COR-L47 (cell line): ENCODE results near the gene ALDH1A1.
"Not testable (repeated sequence)": the region's sequence is repeated elsewhere in the genome, so short reads cannot be mapped to it uniquely, and the experiment has no call there.

Experiments
- DNase-seq: peaks from one replicate; lab custom pipeline; 2025; lab: John Stamatoyannopoulos, UW

Gene ALDH1A1

DNA sequence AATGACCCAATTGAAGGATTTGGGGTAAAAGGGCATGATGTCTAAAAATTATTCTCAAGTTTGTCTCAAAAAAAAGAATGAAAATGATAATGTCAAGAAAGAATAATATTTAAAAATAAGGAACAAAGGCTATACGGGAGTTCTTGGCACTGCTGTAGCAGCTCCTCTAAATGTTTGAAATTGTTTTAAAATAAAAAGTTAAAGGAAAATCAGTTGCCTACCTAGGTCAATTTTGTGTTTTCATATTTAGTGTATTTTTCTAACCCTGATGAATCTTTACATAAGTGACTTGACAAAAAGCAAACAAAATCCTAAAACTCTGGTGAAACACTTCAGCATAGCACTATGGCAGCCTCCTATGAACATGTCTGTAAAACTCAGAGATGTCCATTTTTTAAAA, 56.4 kb downstream of the ALDH1A1 start:
- no peak for DNase-seq

DNA sequence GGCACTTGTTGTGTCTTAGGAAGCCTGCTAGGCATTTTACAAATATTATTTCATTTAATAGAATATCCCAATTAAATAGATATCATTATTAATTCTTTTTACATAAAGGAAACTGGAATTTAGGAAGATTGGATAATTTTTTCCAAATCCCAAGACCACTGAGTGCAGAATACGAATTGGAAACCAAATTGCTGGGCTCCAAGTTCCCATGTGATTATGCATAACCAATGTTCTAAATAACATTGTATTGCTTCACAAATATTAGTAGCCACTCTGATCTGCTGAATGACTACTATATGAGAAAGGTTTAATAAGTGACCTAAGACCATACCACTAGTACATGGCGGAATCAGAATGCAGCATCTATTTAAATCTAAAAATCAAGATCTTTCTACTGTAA, 57.7 kb downstream of the ALDH1A1 start:
- no peak for DNase-seq

DNA sequence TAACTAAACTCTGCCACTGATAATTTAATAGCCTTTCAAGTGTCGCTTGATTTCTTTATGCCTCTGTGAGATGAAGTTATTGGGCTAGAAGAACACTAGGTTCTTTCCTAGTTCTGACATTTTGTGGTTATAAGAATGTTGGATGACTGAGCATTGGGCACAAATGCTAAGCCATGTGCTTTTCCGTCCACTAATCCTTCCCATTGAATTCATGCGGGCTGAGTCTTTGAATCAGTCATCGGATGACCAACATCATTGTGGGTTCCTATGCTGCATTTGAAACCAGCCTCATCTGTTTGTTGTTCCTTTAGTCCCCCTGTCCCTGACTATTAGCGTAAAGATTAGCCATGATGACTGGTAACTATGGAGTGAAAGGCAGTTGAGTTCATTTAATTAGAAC, 58.5 kb downstream of the ALDH1A1 start:
- no peak for DNase-seq

DNA sequence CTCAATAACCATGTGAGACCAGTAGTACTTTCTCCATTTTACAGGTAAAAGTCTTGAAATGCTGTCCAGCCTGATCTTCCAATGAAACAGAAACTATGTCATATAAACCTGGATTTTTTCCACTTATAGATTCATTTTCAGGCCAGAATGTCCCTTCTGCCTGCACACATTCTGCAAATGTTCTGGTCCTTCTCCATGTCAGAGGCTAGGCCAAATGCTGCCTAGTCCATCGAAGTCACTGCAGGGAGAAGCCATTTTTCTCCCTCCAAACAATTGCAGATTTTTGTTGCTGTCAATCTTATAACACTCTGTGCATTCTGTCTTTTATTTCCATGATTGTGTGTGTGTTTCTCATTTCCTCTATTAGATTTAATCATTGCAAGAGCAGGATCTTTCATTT, 59.4 kb downstream of the ALDH1A1 start:
- no peak for DNase-seq

DNA sequence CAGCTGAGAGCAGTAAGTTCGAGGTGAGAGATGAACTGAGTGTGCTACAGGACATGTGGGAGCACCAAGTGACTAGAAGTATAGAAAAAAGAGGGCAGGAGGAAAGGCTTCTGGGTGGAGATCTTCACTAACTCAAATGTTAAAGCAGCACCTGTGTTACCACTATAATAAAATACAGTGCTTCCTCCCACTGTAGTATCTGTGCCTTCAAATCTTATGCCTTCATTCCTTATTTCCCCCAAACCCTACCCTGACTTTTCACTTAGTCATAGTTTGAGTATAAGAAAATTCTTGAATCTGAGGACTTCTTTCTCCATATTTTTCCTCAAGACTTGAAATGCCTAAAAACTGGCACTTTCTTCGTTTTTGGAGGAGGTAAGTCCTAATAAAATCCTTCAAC, 61.8 kb downstream of the ALDH1A1 start:
- DNase-seq: no peak

DNA sequence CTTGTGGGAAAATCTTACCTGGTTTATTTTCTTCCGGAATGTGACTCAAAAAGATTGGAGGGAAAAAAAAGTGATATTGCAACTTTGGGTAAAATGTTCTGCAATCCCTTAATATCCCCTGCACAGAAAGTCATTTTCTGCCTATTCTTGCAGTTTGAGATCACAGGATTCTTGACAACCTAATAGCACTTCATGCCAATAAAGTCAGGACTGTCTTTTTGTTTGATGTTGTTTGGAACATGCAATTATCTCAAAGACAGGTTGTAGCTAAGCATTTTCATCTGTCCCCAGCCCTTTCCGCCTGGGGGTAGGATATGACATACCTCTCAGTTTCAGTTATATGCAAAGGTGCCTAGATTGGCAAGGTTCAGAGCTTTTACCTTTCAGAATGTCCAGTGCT, 63.9 kb downstream of the ALDH1A1 start:
- no peak for DNase-seq

DNA sequence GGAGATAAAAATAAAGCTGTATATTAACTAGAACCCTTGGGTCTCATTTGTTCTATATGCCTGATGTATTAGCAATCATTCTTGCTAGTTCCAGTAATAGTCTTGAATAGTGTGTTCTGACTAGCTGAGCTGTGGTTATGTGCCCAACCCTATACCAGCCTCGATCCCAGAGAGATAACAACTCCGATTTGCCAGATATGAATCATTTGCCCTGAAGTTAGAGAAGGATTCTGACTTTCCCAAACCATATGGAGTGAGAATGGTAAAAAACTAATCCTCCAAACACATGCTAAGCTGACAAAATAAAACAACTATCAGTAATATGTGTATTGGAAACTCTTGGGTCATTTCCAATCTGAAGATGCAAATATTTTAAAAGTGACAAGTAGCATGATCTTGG, 64.8 kb downstream of the ALDH1A1 start:
- no peak for DNase-seq

DNA sequence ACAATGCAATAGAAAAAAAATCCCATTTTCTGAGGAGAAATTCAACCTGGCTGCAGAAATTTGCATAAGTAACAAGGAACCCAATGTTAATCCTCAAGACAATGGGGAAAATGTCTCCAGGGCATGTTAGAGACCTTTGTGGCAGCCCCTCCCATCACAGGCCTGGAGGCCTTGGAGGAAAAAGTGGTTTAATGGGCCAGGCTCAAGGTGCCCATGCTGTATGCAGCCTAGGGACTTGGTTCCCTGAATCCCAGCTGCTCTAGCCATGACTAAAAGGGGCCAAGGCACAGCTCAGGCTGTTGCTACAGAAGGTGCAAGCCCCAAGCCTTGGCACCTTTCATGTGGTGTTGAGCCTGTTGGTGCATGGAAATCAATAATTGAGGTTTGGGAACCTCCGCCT, 66.5 kb downstream of the ALDH1A1 start:
- DNase-seq: no peak

DNA sequence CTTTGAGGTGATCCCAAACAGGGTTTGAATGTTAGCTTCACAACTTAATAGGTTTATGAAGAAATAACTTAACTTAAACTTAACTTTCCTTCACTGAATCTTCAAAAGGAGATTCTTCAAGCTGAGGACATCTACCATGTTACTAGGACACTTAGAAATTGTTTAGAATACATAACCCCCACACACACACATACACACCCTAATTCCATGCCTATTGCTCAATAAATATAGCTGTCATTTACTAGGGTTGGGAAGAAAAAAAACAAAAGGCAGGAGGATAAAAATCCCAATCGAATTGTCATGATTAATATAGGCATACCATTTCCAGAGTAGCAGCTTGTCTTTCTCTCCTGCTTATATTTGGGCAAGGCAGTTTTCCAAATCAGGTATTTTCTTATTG, 68.3 kb downstream of the ALDH1A1 start:
- DNase-seq: no peak

DNA sequence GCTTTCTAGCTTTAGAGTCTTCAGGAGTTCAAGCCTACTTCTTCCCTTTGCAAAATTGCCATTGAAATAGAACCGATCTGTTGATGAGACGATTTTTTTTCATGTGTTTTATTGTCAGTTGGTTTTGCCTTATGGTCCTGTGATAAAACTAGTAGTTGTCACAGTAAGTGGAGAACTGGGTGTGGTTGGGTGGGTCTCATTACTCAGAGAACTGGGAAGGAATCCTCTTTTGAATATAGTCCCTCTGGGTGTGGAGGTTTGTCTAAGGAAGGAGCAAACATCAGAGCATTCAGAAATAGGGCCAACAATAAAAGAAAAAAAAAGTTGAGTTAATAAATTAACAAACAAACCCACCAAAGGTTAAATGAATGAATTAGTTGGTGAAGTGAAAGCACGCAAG, 69.0 kb downstream of the ALDH1A1 start:
- no peak for DNase-seq

DNA sequence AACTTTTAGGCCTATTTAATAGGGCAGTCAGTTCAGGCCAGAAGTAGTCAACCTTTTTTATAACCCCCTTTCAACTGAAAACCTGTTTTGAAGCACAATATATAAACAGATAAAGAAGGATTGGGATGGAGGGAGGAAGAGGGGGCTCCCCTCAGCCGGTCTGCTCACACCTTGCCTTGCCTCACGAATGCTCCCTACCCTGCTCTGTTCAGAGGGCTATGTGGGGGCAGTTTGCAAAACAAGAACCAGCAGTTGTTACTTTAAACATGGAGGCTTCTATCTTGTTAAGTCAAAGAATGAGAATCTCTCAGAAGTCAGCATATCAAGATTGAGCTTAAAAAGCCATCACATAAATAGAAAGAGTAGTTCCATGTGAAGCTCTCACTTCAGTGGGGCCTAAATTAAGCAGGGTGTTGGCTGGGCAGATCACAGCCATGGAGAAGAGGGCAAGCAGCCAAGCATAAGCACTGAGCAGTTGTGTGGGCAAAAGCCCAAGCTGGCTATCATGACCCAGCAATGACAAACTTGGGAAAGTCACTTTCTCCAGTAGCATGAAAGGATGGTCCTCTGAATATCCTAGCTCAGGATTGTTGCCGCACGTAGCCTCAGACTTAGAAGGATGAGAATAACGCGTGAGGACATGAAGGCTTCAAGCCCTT, 70.6 kb downstream of the ALDH1A1 start:
- DNase-seq: no peak

DNA sequence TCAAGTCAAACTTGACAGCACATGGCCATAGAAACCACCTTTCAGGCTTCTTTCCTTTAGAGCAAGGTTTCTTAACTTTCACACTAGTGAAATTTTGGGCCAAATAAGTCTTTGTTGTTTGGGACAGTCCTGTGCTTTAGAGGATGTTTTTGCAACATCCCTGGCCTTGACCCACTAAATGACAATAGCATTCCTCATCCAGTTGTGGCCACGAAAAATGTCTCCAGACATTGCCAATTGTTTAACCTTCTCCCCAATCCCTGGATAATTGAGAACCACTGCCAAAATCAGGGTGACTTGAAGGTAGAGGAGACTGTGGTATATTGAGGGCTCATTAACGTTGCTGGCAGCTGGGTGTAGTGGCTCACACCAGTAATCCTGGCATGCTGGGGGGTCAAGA, 72.0 kb downstream of the ALDH1A1 start:
- DNase-seq: no peak

DNA sequence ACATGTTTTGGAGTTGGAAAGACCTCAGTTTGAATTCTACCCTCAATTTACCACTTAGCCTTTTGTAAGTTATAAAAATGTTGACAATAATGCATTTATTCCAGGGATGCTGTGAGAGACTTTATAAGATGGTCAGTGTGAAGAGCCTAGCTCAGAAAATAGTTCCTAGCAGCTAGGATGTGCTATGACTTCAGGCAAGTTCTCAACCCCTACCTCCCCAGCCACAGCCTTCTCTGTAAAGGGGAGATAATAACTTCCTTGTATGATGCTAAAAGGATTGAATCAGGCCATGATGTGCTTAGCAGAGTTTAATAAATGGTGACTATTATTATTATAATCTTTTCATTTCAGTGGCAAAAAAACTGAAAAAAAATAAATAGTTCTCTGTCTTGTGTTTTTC, 77.6 kb downstream of the ALDH1A1 start:
- DNase-seq: no peak

DNA sequence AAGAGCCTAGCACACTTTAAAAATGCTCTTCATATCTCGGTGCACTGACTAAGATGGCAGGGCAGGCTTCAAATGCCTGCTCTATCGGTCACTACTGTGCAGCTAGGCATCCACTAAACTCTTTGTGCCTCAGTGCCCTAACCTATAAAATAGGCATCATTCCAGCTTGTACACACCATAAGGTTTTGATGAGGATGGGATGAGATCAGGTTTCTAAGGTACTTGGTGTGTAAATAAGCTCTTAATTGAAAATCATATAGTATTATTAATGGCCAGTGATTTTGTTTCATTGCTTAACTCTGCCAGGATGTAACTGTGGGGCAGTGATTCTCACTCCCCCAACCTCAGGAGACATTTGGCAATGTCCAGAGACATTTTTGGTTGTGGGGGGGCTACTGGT, 78.5 kb downstream of the ALDH1A1 start:
- no peak for DNase-seq

DNA sequence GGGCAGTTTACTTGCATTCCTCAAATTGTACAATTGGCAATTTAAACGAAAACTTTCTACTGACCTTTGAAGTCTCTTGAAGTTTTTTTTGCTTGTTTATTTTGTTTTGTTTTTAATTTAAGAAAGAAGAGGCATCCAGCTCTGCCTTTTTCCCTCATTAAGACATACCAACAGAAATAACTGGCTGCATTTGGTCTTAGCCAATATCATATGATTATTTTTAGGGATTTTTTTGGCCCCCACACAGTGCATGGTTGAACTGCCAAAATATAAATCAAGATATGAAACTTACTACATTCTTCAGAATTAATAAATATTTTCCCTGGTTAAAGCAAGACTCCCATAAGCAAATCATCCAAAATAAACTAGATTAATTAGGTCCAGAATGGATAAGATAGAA, 79.4 kb downstream of the ALDH1A1 start:
- no peak for DNase-seq

DNA sequence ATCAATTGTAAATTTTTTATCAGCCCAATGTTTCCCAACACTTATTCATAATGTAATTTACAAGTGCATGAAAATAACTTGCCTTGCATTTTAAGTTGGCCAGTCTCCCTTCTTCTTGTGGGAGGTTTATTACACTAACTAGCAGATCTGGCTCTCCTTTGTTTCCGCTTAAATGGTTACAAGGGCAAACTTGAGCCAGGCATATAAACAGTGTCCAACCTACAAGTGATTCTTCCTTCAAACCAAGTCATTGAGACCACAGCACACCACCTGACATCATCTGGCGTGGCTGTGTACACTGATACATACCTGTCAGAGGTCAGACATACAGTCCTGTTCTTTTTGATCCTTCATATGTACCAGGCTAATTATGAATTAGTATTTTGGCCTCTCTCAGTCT, 80.1 kb downstream of the ALDH1A1 start:
- DNase-seq: no peak

DNA sequence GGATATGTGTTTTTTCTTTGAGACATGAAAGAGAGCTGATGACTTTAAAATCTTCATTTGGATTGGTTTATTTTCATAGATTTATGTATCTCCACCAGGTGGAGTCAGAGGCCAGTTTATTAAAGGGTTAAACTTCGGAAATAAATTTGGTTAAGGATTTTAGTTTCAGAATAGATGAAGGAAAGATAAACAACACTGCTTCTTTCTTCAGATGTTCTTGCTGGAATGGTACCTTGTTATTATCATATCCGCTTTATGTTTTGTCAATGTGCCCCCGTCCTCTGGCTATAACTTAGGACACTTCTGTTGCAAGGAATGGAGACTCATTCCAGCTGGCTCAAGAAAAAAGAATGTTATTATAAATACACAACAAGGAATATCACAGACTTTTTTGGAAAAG, 81.2 kb downstream of the ALDH1A1 start:
- DNase-seq: peak; percentile 25

DNA sequence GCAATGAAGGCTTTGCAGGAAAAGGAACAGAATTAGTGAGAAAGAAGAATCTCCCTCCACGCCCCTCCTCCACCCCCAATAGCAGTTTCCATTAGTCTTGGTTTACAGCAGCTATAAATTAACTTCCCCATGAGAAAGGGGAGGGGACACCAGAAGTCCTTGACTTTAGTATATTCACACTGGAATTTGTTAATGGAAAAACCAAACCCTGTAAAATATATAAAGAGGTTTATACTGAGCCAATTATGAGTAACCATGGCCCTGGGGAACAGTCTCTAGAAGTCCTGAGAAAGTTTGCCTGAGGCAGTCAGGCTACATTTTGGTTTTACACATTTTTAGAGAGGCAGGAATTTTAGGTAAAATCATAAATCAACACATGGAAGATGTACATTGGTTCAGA, 88.5 kb downstream of the ALDH1A1 start:
- DNase-seq: no peak

DNA sequence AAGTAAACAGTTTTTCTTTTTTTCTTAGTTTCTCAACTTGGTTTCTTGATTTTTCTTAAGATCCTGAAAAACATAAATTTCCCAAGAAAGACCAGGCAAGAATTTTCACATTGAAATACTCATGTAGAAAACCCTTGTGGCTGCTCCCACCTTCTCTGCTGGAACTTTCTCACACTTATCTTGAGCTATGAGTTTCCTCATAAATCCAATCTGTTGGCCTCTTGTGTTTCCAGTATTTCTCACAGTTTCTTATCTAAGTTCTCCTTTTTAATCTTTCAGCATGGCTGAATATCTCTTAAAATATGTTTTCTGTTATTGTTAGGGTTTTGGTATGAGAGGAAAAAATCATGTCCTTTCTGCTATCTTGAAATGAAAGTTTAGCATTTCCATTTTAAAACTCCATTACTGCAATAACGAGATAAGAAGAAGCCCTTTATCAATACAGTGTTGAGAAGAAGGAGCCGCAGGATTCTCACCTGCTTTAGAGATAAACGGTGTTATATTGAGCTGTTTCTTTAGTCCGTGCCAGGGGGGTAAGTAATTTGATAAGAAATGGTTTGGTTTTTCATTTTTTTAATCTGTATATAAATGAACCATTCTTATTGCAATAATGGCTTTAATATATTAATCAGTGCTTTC, 89.3 kb downstream of the ALDH1A1 start:
- no peak for DNase-seq

DNA sequence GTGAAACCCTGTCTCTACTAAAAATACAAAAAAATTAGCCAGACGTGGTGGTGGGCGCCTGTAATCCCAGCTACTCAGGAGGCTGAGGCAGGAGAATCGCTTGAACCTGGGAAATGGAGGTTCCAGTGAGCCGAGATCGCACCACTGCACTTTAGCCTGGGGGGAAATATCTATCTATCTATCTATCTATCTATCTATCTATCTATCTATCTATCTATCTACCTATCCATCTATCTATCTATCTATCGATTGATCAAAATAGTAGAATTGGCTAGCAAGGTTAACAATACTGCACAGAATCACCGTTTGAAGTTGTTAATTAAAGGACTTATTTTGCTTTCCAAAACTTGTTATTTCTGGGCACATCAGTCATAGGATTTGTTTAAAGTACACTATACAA, 90.1 kb downstream of the ALDH1A1 start:
- not testable (repeated sequence) for DNase-seq

DNA sequence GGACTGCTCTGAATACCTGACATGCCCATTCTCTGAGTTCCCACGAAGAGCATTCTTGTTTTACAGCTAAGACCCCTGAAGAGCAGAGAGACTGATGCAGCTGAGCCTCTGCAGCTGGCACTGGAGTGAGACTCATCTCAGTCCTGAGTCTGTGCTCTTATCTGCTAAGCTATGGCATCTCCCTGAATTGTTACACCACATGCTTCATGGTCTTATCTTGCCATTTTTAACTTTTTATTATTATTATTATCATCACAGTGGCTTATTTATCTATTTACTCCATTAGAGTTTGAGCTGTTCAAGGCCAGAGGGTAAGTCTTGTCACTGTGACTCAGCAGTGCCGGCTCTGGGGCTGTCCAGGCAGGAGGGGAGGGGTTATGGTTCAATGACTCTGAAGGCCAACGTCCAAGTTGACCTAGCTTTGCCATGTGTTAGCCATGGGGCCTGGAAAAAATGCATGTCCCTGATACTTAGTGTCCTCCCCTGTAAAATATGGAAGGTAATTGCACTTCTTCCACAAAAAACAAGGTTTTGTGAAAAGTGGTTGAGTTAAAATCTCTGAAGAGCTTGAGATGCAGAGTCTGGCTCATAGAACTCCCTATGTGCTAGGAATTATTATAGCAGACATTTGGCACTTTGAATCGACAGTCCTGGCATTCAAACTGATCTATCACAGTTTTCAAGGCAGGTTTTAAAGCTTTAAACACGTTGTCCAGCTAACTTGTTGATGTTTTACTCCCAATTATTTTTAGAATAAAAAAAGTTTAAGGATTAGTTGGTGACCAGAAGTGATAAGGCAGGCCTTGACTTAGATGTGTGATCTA, 94.6 kb downstream of the ALDH1A1 start:
- no peak for DNase-seq

DNA sequence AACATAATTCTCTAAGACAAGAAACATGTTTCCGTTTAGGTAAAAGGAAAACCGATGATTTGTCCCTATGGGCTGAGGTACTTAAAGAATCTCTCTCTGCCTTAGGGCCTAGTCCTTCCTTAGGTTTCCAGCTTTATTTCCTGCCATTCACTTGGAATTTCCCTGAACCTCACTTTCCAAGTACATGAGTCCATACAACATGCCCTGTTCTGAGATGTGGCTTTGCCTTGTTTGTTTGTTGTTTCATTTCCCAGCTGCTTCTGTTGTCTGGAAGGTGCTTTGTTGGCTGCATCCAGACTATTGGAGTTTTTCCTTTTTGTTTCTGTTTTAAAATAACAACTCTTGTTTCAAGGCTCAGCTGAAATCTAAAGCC, 95.2 kb downstream of the ALDH1A1 start:
- DNase-seq: no peak

DNA sequence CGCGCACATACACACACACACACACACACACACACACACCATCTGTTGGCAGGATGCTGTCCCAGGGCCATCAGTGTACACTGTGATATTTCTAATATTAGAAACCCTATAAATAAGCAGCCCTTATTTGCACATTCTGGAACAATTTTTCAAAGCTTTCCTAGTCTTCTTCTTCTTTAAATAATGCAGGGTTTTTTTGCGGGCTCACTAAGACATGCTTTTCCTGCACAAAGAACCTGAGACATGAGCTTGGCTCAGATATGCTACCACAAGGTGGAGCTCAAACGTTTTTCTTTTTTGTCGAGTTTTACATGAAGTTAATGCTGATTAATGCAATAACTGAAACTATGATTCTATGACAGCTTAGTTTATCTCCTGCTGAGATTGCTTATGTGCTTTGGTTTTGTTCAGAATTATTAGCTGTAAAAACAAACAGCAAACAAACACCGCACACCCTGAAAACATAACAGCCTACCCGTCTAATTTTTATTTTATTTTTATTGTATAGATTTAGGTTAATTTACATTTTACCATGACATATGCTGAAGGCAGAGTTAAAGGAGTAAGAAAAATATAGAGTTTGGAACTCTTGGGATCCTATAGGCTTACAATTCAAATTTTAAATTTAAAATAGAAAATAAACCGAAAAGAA, 95.8 kb downstream of the ALDH1A1 start:
- peak; percentile 43 for DNase-seq
